H1 (cell line): ENCODE measurements around the gene CDK9. TPM values are rescaled to one million over a fixed set of nuclear protein-coding genes. Genes with fewer than 3 reads are reported as not detected.

Experiments
- CTCF ChIA-PET: fragments of 300-600 bp; sonication (Branson Sonifier 250); formaldehyde crosslinking; loops from one replicate; lab custom pipeline; 2021; ENCODE audit not compliant: partially characterized antibody; lab: Charles Lee
- POLR2A ChIA-PET: fragments of 300-600 bp; sonication (Branson Sonifier 250); formaldehyde crosslinking; loops from one replicate; lab custom pipeline; 2021; ENCODE audit warnings: inconsistent platforms; ENCODE audit not compliant: partially characterized antibody; lab: Charles Lee
- DNase-seq, 2 experiments: peaks; one replicate each; pipeline versions ENCODE4 v3.0.0 to v3.0.0-alpha.2; 2010 to 2022; ENCODE audit warnings: low spot score in 2 of 2, low read depth in 1 of 2, mixed read lengths in 1 of 2
- FAIRE-seq: peaks from 2 replicates; lab custom pipeline; 2011; peaks lifted over from hg19 to GRCh38; lab: Jason Lieb, UNC
- H2AFZ ChIP-seq: 2 replicates; pipeline ENCODE4 v1.8.1; 2012; ENCODE audit warnings: low read length, inconsistent platforms
- H2AK5ac ChIP-seq: 2 replicates; pipeline ENCODE4 v1.6.1; 2013; ENCODE audit warnings: low read depth, low read length
- H2BK120ac ChIP-seq: replicated peaks from 2 replicates; pipeline ENCODE3; 2013; ENCODE audit warnings: low read depth, low read length, inconsistent platforms
- H2BK12ac ChIP-seq: 2 replicates; pipeline ENCODE4 v1.6.1; 2013; ENCODE audit warnings: low read depth, low read length
- H2BK15ac ChIP-seq: 2 replicates; pipeline ENCODE4 v1.6.1; 2013; ENCODE audit warnings: low read length
- H2BK20ac ChIP-seq: 2 replicates; pipeline ENCODE4 v1.6.1; 2013; ENCODE audit warnings: low read length
- H2BK5ac ChIP-seq: 2 replicates; pipeline ENCODE4 v1.6.1; 2013; ENCODE audit warnings: low read depth, low read length
- H3K14ac ChIP-seq: 2 replicates; pipeline ENCODE4 v1.6.1; 2013; ENCODE audit warnings: inconsistent platforms; ENCODE audit not compliant: insufficient read length
- H3K18ac ChIP-seq: 2 replicates; pipeline ENCODE4 v1.6.1; 2013; ENCODE audit warnings: low read length; ENCODE audit errors: extremely low read depth
- H3K23ac ChIP-seq: 2 replicates; pipeline ENCODE4 v1.6.1; 2013; ENCODE audit warnings: inconsistent platforms; ENCODE audit not compliant: insufficient read length
- H3K23me2 ChIP-seq: 2 replicates; pipeline ENCODE4 v1.6.1; 2013; ENCODE audit warnings: low read depth, low read length
- H3K27ac ChIP-seq: 2 replicates; pipeline ENCODE4 v1.6.1; 2011; ENCODE audit warnings: low read depth, low read length, inconsistent platforms
- H3K27me3 ChIP-seq, 4 experiments: replicated peaks in 1 of 4; 1 replicate in 1 of 4; 2 replicates in 3 of 4; pipeline versions ENCODE4 v1.6.1 to v1.8.1; 2011 to 2013; ENCODE audit warnings: low read length in 3 of 4, mild to moderate bottlenecking in 3 of 4, inconsistent platforms in 2 of 4, mixed read lengths in 2 of 4, moderate library complexity in 1 of 4; ENCODE audit not compliant: control insufficient read depth in 3 of 4, insufficient read depth in 3 of 4; ENCODE audit errors: extremely low read depth in 1 of 4
- H3K36me3 ChIP-seq, 4 experiments: 2 replicates each; pipeline versions ENCODE4 v1.6.1 to v1.8.1; 2011 to 2013; ENCODE audit warnings: mild to moderate bottlenecking in 4 of 4, low read length in 3 of 4, moderate library complexity in 2 of 4, control low read depth in 1 of 4, inconsistent platforms in 1 of 4; ENCODE audit not compliant: insufficient read depth in 4 of 4, control insufficient read depth in 2 of 4
- H3K4ac ChIP-seq: replicated peaks from 2 replicates; pipeline ENCODE3; 2013; ENCODE audit warnings: low read length, low read depth, mixed read lengths, inconsistent platforms; ENCODE audit not compliant: insufficient read length
- H3K4me1 ChIP-seq, 4 experiments: replicated peaks in 1 of 4; 1 replicate in 1 of 4; 2 replicates in 3 of 4; pipeline versions ENCODE4 v1.6.1 to v1.8.1; 2011 to 2013; ENCODE audit warnings: low read length in 3 of 4, inconsistent platforms in 2 of 4, mixed read lengths in 1 of 4; ENCODE audit not compliant: insufficient read depth in 4 of 4, control insufficient read depth in 3 of 4
- H3K4me2 ChIP-seq, 2 experiments: 2 replicates each; pipeline versions ENCODE4 v1.6.1 to v1.8.1; 2011 to 2013; ENCODE audit warnings: low read depth in 2 of 2, low read length in 2 of 2, control low read depth in 1 of 2, inconsistent platforms in 1 of 2, mild to moderate bottlenecking in 1 of 2; ENCODE audit not compliant: insufficient read depth in 1 of 2
- H3K4me3 ChIP-seq, 4 experiments: fragments of 200-600, 300-600 bp in 1 of 4; sonication (generic), shearing (Covaris generic), sonication (Bioruptor Twin) in 1 of 4; 2 replicates each; pipeline versions ENCODE4 v1.5.1 to v1.8.1; 2011 to 2016; ENCODE audit warnings: low read length in 4 of 4, low read depth in 3 of 4, control low read depth in 2 of 4, inconsistent platforms in 2 of 4, mild to moderate bottlenecking in 2 of 4, mixed read lengths in 1 of 4, moderate library complexity in 1 of 4; ENCODE audit not compliant: insufficient read depth in 2 of 4; ENCODE audit errors: extremely low read depth in 1 of 4
- H3K56ac ChIP-seq: replicated peaks from 2 replicates; pipeline ENCODE3; 2013; ENCODE audit warnings: low read depth, mild to moderate bottlenecking, mixed read lengths, low read length, inconsistent platforms; ENCODE audit not compliant: insufficient read length
- H3K79me1 ChIP-seq: 2 replicates; pipeline ENCODE4 v1.6.1; 2013; ENCODE audit warnings: low read depth, low read length, control low read depth
- H3K79me2 ChIP-seq, 2 experiments: 2 replicates each; pipeline versions ENCODE4 v1.6.1 to v1.8.1; 2012 to 2013; ENCODE audit warnings: low read length in 2 of 2, mild to moderate bottlenecking in 2 of 2, inconsistent platforms in 1 of 2; ENCODE audit not compliant: insufficient read depth in 2 of 2, control insufficient read depth in 1 of 2
- H3K9ac ChIP-seq, 4 experiments: replicated peaks in 1 of 4; 1 replicate in 1 of 4; 2 replicates in 3 of 4; pipeline versions ENCODE4 v1.6.1 to v1.8.1; 2011 to 2013; ENCODE audit warnings: low read depth in 3 of 4, low read length in 3 of 4, control low read depth in 2 of 4, mild to moderate bottlenecking in 2 of 4, moderate library complexity in 2 of 4, inconsistent platforms in 1 of 4; ENCODE audit errors: extremely low read depth in 1 of 4
- H3K9me3 ChIP-seq, 2 experiments: 2 replicates each; pipeline versions ENCODE4 v1.6.1 to v1.8.1; 2012 to 2013; ENCODE audit warnings: mild to moderate bottlenecking in 2 of 2, moderate library complexity in 2 of 2, control low read depth in 1 of 2, inconsistent platforms in 1 of 2, low read depth in 1 of 2, low read length in 1 of 2, mixed read lengths in 1 of 2; ENCODE audit not compliant: insufficient read depth in 2 of 2
- H4K20me1 ChIP-seq, 2 experiments: replicated peaks in 1 of 2; 2 replicates each; pipeline versions ENCODE3 to v1.8.1; 2011 to 2013; ENCODE audit warnings: inconsistent platforms in 2 of 2, low read length in 2 of 2, mild to moderate bottlenecking in 1 of 2; ENCODE audit not compliant: insufficient read depth in 2 of 2, control insufficient read depth in 1 of 2
- H4K5ac ChIP-seq: 2 replicates; pipeline ENCODE4 v1.6.1; 2013; ENCODE audit warnings: low read length, low read depth, mixed read lengths, inconsistent platforms; ENCODE audit not compliant: insufficient read length
- H4K8ac ChIP-seq: 2 replicates; pipeline ENCODE4 v1.8.0; 2013; ENCODE audit warnings: mild to moderate bottlenecking, moderate library complexity, low read length, inconsistent platforms; ENCODE audit not compliant: insufficient read depth; ENCODE audit errors: extremely low read depth
- H4K91ac ChIP-seq: replicated peaks from 2 replicates; pipeline ENCODE3; 2013; ENCODE audit warnings: low read length, mixed read lengths, inconsistent platforms; ENCODE audit not compliant: insufficient read length
- BACH1 ChIP-seq: IDR thresholded peaks from 2 replicates; pipeline ENCODE4 v1.6.1; 2012; ENCODE audit warnings: low read length, improper control_type of control experiment
- BCL11A ChIP-seq, 2 experiments: IDR thresholded peaks; one replicate each; pipeline ENCODE4 v1.6.1; 2011; ENCODE audit warnings: low read depth in 2 of 2, low read length in 2 of 2, mild to moderate bottlenecking in 2 of 2
- EP300 ChIP-seq, 2 experiments: IDR thresholded peaks; 1 replicate in 1 of 2; 2 replicates in 1 of 2; pipeline ENCODE4 v1.6.1; 2011 to 2012; ENCODE audit warnings: low read depth in 2 of 2, low read length in 2 of 2, mild to moderate bottlenecking in 2 of 2, borderline replicate concordance in 1 of 2, inconsistent platforms in 1 of 2, moderate library complexity in 1 of 2
- EZH2 ChIP-seq: fragments of 200-600 bp; sonication (generic); IDR thresholded peaks from 2 replicates; pipeline ENCODE4 v1.7.1; 2012; ENCODE audit warnings: low read depth, mild to moderate bottlenecking, moderate library complexity, low read length, inconsistent platforms; ENCODE audit not compliant: severe bottlenecking
- KDM1A ChIP-seq: fragments of 200-600, 300-600 bp; sonication (generic); IDR thresholded peaks from 2 replicates; pipeline ENCODE4 v1.7.1; 2016; ENCODE audit warnings: mild to moderate bottlenecking, low read length, borderline replicate concordance
- KDM4A ChIP-seq: IDR thresholded peaks from one replicate; pipeline ENCODE4 v1.7.1; 2012; ENCODE audit warnings: low read depth, mild to moderate bottlenecking, moderate library complexity, low read length, inconsistent platforms; ENCODE audit not compliant: severe bottlenecking
- SP4 ChIP-seq: IDR thresholded peaks from 2 replicates; pipeline ENCODE4 v1.6.1; 2012; ENCODE audit warnings: low read length, inconsistent platforms
- USF2 ChIP-seq: IDR thresholded peaks from 2 replicates; pipeline ENCODE4 v1.6.1; 2011; ENCODE audit warnings: low read length, improper control_type of control experiment
- WGBS, 2 experiments: shearing (Covaris generic) in 1 of 2; methylation state at CpG; one replicate each; pipeline versions ENCODE4 v1.1.6 to v1.1.7; 2013 to 2015; ENCODE audit warnings: low lambda C conversion rate in 2 of 2, mixed read lengths in 2 of 2, inconsistent platforms in 1 of 2, low coverage in 1 of 2, missing lambda C conversion rate in 1 of 2; ENCODE audit not compliant: insufficient replicate concordance in 2 of 2, insufficient coverage in 1 of 2, insufficient read length in 1 of 2; ENCODE audit errors: extremely low coverage in 1 of 2, missing lambda C conversion rate in 1 of 2; 5-methylcytosine and 5-hydroxymethylcytosine counted together
- polyA plus RNA-seq, 7 experiments: library from polyadenylated mRNA; depleted of rRNA in 3 of 7; stranded (reverse) in 5 of 7; unstranded in 2 of 7; fragments of >200 nt in 5 of 7; fragments of 200-250 nt in 2 of 7; gene quantifications; 1 replicate in 5 of 7; 2 replicates in 1 of 7; 4 replicates in 1 of 7; pipeline versions ENCODE4 v1.2.1 to v1.2.3, GENCODE V29; 2011 to 2013; ENCODE audit warnings: missing spikeins in 2 of 7, mixed read lengths in 2 of 7
- total RNA-seq: library from RNA; stranded (reverse); fragmentation: NEBNext Ultra II Directional; extraction: Animal tissue kit (Norgen Biotek cat#: 25700); gene quantifications from 2 replicates; pipeline ENCODE4 v1.2.1, GENCODE V29; 2021

CDK9 gene
- total and polyA plus RNA-seq, 2 of the 8 experiments (the other 6 are each of a cell fraction or from before 2014, with no cell fraction given), result 69.1 to 87.5 TPM

- DNase-seq, result no peak
- 90% methylated on average over 17 of the region's 19 CpGs; no CpG with 5 or more reads in 1 of the 2 experiments for WGBS, 2 experiments
Measured at GRCh38 chr9:127744398-127745110, 41.3 kb upstream of the CDK9 start.

More at GRCh38 chr9:127744398-127745110, 41.3 kb upstream of the CDK9 start:
- Histone ChIP-seq H3K36me3 (no peaks in the 10 kb centered on the region; a peak in 2 of 8 replicates), H3K27me3 (no peaks in the 10 kb centered on the region), H2BK5ac (no peak overlapping the region), H4K20me1 (peaks cover 0 to 7% of the 10 kb centered on the region in 2 experiments), H3K4me2 (no peak overlapping the region), H3K4me3 (no peak overlapping the region), H3K27ac (no peak overlapping the region), H2AK5ac (no peak overlapping the region), H3K4ac (no peak overlapping the region), H3K56ac (no peak overlapping the region), H2BK12ac (no peak overlapping the region), H3K14ac (no peak overlapping the region), H4K91ac (no peak overlapping the region), H4K5ac (no peak overlapping the region), H3K9ac (no peak overlapping the region), H3K79me2 (no peaks in the 10 kb centered on the region), H2AFZ (no peak overlapping the region), H3K18ac (no peak overlapping the region), H3K79me1 (no peaks in the 10 kb centered on the region), H2BK15ac (no peak overlapping the region), H3K4me1 (no peaks in the 10 kb centered on the region; a peak in 2 of 7 replicates), H2BK20ac (no peak overlapping the region), H3K9me3 (no peaks in the 10 kb centered on the region), H2BK120ac (no peak overlapping the region), H4K8ac (no peak overlapping the region), H3K23ac (no peak overlapping the region), H3K23me2 (peaks cover 7% of the 10 kb centered on the region; the same call in 1 of the 2 replicates)
- no peak for FAIRE-seq
- POLR2A ChIA-PET, result interaction anchor here (0.9 to 2.1 kb wide), 6 partner anchors 10 to 84 kb away, joined by 3 to 12 read pairs (median 4); partner anchors contain the start of gene TOR2A
- CTCF ChIA-PET, result interaction anchor here (0.6 to 7.3 kb wide), 21 partner anchors 9 to 1073 kb away, joined by 3 to 37 read pairs (median 3); partner anchors contain the start of genes CDK9, ENG and TOR2A
- TF ChIP-seq EZH2 (no peak), EP300 (IDR thresholded peaks at IDR 0.05; ENCODE audit: borderline replicate concordance in 1 of 2, low read depth in 2 of 2, low read length in 2 of 2) (no peak), BCL11A (IDR thresholded peaks at IDR 0.05; ENCODE audit: low read depth in 2 of 2, low read length in 2 of 2) (no peak), KDM4A (no peak), KDM1A (no peak), SP4 (no peak), USF2 (no peak), BACH1 (no peak)
